GM06990 (cell line): ENCODE measurements around the gene KIF6.

Source experiments
- DNase-seq: peaks from one replicate; pipeline ENCODE4 v3.0.0-alpha.2; 2011; ENCODE audit not compliant: insufficient read length; ENCODE audit errors: extremely low read depth
- H3K27me3 ChIP-seq: replicated peaks from 2 replicates; pipeline ENCODE4 v1.6.0; 2011; ENCODE audit warnings: low read length; ENCODE audit not compliant: control insufficient read depth, insufficient read depth
- H3K36me3 ChIP-seq: 2 replicates; pipeline ENCODE4 v1.5.1; 2011; ENCODE audit warnings: low read length; ENCODE audit not compliant: control insufficient read depth, insufficient read depth
- H3K4me3 ChIP-seq: replicated peaks from 2 replicates; pipeline ENCODE4 v1.5.1; 2011; ENCODE audit warnings: low read depth, mild to moderate bottlenecking, control low read depth, low read length
- TF ChIP-seq, protein P1 (sequence below): IDR thresholded peaks from 2 replicates; pipeline ENCODE4 v1.5.1; 2011; ENCODE audit warnings: low read length, control low read depth, mild to moderate bottlenecking, inconsistent platforms; ENCODE audit not compliant: insufficient read depth, poor library complexity, severe bottlenecking

KIF6 gene

DNA sequence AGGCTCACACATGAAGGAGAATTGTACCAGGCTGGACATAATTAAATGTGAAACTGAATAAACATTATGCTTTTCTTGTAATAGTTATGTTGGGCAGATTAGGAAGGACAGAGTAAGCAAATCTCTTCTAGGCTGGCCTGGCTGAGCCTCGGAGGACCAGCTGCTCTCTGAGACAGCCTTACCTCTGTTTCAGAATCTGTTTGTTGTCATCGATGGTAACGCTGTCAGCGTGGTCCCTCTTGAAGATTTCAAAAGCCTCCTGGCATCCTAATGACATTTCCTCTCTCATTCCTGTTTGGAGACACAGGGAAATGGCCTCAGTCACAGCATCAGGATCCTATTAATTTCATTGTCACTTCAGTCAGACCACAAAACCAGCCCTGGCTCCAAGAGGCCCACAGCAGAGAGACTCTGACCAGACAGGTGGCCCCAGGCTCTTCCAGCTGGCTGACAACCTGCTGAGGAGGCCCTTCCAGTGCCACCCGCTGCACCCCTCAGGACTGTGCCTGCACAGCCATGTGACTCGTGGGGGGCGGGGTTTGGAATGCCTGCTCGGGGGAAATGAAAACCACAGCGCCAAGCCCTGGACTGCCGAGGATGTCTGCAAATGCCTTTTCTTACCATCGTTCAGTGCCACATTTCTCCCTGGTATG lies 294.2 kb downstream of the KIF6 start:
- H3K27me3 ChIP-seq = no peaks in the 10 kb centered on the region; the same call in 1 of the 2 replicates
- DNase-seq = no peak
- no peaks in the 10 kb centered on the region for H3K36me3 ChIP-seq
- no peak overlapping the region for H3K4me3 ChIP-seq
- TF ChIP-seq, protein P1, sequence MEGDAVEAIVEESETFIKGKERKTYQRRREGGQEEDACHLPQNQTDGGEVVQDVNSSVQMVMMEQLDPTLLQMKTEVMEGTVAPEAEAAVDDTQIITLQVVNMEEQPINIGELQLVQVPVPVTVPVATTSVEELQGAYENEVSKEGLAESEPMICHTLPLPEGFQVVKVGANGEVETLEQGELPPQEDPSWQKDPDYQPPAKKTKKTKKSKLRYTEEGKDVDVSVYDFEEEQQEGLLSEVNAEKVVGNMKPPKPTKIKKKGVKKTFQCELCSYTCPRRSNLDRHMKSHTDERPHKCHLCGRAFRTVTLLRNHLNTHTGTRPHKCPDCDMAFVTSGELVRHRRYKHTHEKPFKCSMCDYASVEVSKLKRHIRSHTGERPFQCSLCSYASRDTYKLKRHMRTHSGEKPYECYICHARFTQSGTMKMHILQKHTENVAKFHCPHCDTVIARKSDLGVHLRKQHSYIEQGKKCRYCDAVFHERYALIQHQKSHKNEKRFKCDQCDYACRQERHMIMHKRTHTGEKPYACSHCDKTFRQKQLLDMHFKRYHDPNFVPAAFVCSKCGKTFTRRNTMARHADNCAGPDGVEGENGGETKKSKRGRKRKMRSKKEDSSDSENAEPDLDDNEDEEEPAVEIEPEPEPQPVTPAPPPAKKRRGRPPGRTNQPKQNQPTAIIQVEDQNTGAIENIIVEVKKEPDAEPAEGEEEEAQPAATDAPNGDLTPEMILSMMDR = no peak

DNA sequence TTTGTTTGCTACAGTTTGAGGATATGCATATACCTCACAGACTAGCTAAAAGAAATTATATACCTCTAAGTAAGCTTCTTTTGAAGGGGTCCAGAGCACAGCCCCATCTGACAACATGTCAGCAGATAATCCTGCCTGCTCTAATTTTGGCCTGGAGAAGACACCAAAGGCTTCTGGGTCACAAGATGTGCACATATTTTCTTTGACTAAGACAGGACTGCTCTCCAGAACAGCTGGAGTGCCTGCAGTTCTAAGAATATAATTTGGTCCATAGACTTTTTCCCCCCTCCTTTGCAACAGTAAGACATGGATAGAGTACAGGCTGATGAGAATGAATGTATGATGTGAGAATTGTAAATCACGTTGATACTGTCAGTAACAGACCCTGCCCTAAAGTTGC lies 294.8 kb downstream of the KIF6 start:
- H3K27me3 ChIP-seq = no peaks in the 10 kb centered on the region; the same call in 1 of the 2 replicates
- no peak overlapping the region for H3K4me3 ChIP-seq
- no peaks in the 10 kb centered on the region for H3K36me3 ChIP-seq
- TF ChIP-seq, protein P1 = no peak
- no peak for DNase-seq

DNA sequence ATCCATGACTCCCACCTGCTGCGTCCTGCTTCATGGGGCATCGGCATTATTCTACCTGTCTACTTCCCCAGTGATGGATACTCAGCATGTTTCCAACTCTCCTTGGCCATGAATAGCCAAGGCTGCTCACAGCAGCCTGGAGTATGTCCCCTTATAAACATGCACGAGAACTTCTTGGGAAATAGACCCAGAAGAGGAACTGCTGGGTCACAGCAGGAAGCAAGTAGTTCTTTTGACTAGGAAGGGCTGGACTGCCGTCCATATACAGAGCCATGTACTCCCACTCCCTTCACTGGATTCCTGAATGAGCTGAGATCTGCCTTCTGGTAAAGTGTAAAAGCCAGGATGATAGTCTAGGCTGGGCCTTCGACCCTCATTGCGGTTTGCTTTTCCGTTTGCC lies 296.4 kb downstream of the KIF6 start:
- no peak for DNase-seq
- H3K4me3 ChIP-seq = no peak overlapping the region
- H3K27me3 ChIP-seq = no peaks in the 10 kb centered on the region; the same call in 1 of the 2 replicates
- TF ChIP-seq, protein P1 = no peak
- no peaks in the 10 kb centered on the region for H3K36me3 ChIP-seq

DNA sequence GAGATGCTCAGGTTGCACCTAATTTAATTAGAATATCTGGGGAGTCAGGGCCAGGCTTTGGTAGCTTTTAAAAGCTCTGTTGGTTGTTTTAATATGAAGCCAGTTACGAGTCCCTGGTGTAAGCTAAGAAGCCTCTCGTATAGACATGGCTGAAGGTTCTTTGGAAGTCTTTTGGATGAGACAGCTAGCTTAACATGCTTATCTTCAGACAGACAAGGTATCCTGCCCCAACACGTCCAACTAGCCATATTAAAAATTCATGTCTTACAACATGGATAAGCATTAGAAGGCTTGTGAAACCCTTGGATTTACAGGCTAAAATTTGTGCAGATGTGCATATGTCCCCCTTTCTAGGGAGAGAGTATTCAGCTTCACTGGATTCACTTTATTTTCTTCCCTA lies 297.1 kb downstream of the KIF6 start:
- no peak for DNase-seq
- Histone ChIP-seq H3K27me3 (no peaks in the 10 kb centered on the region; the same call in 1 of the 2 replicates), H3K4me3 (no peak overlapping the region)

DNA sequence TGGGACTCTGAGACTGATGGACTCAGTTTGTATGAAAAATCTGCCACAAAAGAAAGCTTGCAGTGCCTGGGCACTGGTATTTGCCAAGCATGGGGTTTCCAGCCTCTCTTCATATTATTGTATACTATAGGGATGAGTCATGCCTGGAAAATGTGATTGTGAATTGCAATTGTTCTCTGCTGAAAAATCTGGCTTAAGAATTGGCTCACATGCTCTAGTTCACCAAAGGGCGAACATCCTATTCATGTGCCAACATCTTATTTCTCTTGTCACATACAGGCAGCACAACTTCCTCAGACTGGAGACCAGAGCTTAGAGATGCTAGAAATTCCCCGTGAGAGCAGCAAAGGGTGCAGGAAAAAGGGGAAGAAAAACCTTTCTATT lies 299.1 kb downstream of the KIF6 start:
- Histone ChIP-seq H3K36me3 (no peaks in the 10 kb centered on the region), H3K27me3 (no peaks in the 10 kb centered on the region; the same call in 1 of the 2 replicates), H3K4me3 (no peak overlapping the region)
- TF ChIP-seq, protein P1 = no peak
- no peak for DNase-seq

More for the DNA sequence above, 297.1 kb downstream of the KIF6 start:
- TF ChIP-seq, protein P1 = no peak
- no peaks in the 10 kb centered on the region for H3K36me3 ChIP-seq
